K562 (cell line): ENCODE results near the gene SHISA5. TPM values are rescaled to one million over a fixed set of nuclear protein-coding genes. Genes with fewer than 3 reads are reported as not detected.

Source experiments
- ARID1B ChIP-seq: fragments of 450-650 bp; IDR thresholded peaks from 2 replicates; pipeline ENCODE4 v1.6.1; 2016; ENCODE audit warnings: antibody characterized with exemption, mild to moderate bottlenecking, inconsistent platforms
- ARID2 ChIP-seq: fragments of 450-650 bp; IDR thresholded peaks from 2 replicates; pipeline ENCODE4 v1.6.1; 2017; ENCODE audit warnings: antibody characterized with exemption, mild to moderate bottlenecking
- BHLHE40 ChIP-seq: IDR thresholded peaks from 2 replicates; pipeline ENCODE4 v1.6.1; 2011; ENCODE audit warnings: low read length, improper control_type of control experiment
- CHD7 ChIP-seq: fragments of 200-600 bp; sonication (generic); IDR thresholded peaks from one replicate; pipeline ENCODE4 v1.6.1; 2012; ENCODE audit warnings: mild to moderate bottlenecking, low read depth, low read length, inconsistent platforms
- CTBP1 ChIP-seq: fragments of 450-650 bp; IDR thresholded peaks from 2 replicates; pipeline ENCODE4 v1.6.1; 2016; ENCODE audit warnings: borderline replicate concordance
- JUND ChIP-seq, 2 experiments: IDR thresholded peaks; 2 replicates in 1 of 2; 3 replicates in 1 of 2; pipeline ENCODE4 v1.6.1; 2011; ENCODE audit warnings: borderline replicate concordance in 2 of 2, low read depth in 2 of 2, low read length in 2 of 2, improper control_type of control experiment in 1 of 2, missing biosample characterization in 1 of 2, missing genetic modification characterization in 1 of 2, missing genetic modification reagents in 1 of 2
- KAT8 ChIP-seq: fragments of 450-650 bp; IDR thresholded peaks from 2 replicates; pipeline ENCODE4 v1.6.1; 2016; ENCODE audit warnings: low read depth, mild to moderate bottlenecking
- PHB ChIP-seq: fragments of 250-450 bp; sonication (Bioruptor Pico); IDR thresholded peaks from 2 replicates; pipeline ENCODE4 v1.5.0; 2021
- SRSF3 ChIP-seq: fragments of 200-400 bp; formaldehyde crosslinking; IDR thresholded peaks from 2 replicates; pipeline ENCODE4 v1.6.1; 2016; ENCODE audit warnings: mild to moderate bottlenecking, low read length, moderate library complexity; ENCODE audit not compliant: insufficient read depth
- STAT6 ChIP-seq: sonication (generic); formaldehyde crosslinking; IDR thresholded peaks from 2 replicates; pipeline ENCODE4 v1.8.1; 2023; ENCODE audit warnings: mild to moderate bottlenecking, missing genetic modification reagents
- TAF1 ChIP-seq: IDR thresholded peaks from 2 replicates; pipeline ENCODE4 v1.6.1; 2011; ENCODE audit warnings: mild to moderate bottlenecking, low read length, moderate library complexity; ENCODE audit not compliant: insufficient read depth, control insufficient read depth, severe bottlenecking; ENCODE audit errors: extremely low read depth
- ZNF12 ChIP-seq: sonication (generic); formaldehyde crosslinking; IDR thresholded peaks from 2 replicates; pipeline ENCODE4 v1.4.0; 2020; ENCODE audit warnings: mild to moderate bottlenecking, missing genetic modification reagents
- ZNF143 ChIP-seq: sonication (generic); formaldehyde crosslinking; IDR thresholded peaks from 2 replicates; pipeline ENCODE4 v1.9.0; 2022; ENCODE audit warnings: mild to moderate bottlenecking, missing genetic modification reagents
- ZNF76 ChIP-seq: fragments of 250-450 bp; sonication (Bioruptor Pico); IDR thresholded peaks from 2 replicates; pipeline ENCODE4 v1.4.0; 2020; ENCODE audit warnings: mild to moderate bottlenecking, moderate library complexity, borderline replicate concordance
- polyA plus RNA-seq, 8 experiments: library from polyadenylated mRNA; depleted of rRNA in 4 of 8; stranded (reverse) in 5 of 8; unstranded in 3 of 8; fragments of >200 nt; fragmentation: Nextera tagmentation in 2 of 8; fragmentation: Illumina TruSeq in 1 of 8; extraction: Ambion mirVana in 2 of 8; extraction: Trizol in 1 of 8; gene quantifications; 2 replicates each; pipeline versions ENCODE4 v1.2.1 to v1.2.3, GENCODE V29; 2011 to 2014; ENCODE audit warnings: inconsistent platforms in 1 of 8, missing spikeins in 1 of 8
- total RNA-seq, 7 experiments: library from RNA; depleted of rRNA in 6 of 7; stranded (reverse); fragments of >200 nt in 6 of 7; fragmentation: Illumina TruSeq in 2 of 7; extraction: Trizol in 2 of 7; gene quantifications; 2 replicates each; pipeline versions ENCODE4 v1.2.1 to v1.2.3, GENCODE V29; 2011 to 2021; ENCODE audit warnings: low replicate concordance in 1 of 7

SHISA5 gene
- total and polyA plus RNA-seq, 9 of the 15 experiments (the other 6 are each of a cell fraction or from before 2014, with no cell fraction given) = 8.4 to 85.8 (median 56.1) TPM

- TF ChIP-seq STAT6 (no peak), ARID1B (peak; percentile 38; the same call in 1 of the 2 replicates), JUND (IDR thresholded peaks at IDR 0.05; ENCODE audit: borderline replicate concordance, low read depth, low read length) (peak; percentile 37; the same call in 1 of the 2 replicates), JUND (tag; IDR thresholded peaks at IDR 0.05; ENCODE audit: borderline replicate concordance, low read depth, low read length) (no peak), CTBP1 (no peak), ZNF76 (CRISPR knock-in tag) (no peak), ARID2 (no peak), KAT8 (no peak), TAF1 (peak; percentile 14), ZNF143 (CRISPR knock-in tag) (no peak), PHB (CRISPR knock-in tag) (no peak), SRSF3 (no peak), ZNF12 (CRISPR knock-in tag) (no peak), CHD7 (no peak), BHLHE40 (no peak)
Measured at GRCh38 chr3:48429960-48430707, 73.8 kb downstream of the SHISA5 start, which contains the start of gene PLXNB1 (continued).
